ENCODE results near the gene TWSG1.

Gene TWSG1

GRCh38 chr18:9334329-9334972, at the start of gene TWSG1:
Gene TWSG1, plus strand, starts transcription at chr18:9334773. Its CDS starts 2,457 bp downstream, at chr18:9337230.
- DNase-seq (ENCODE audit: low spot score) = peak; percentile 87

GRCh38 chr18:9285604-9286003, 49.0 kb upstream of the TWSG1 start:
- DNase-seq (ENCODE audit: low spot score) = no peak

- DNase-seq (ENCODE audit: low spot score) = peak; percentile 6
Observed at GRCh38 chr18:9287036-9287435, 47.5 kb upstream of the TWSG1 start.

DNA sequence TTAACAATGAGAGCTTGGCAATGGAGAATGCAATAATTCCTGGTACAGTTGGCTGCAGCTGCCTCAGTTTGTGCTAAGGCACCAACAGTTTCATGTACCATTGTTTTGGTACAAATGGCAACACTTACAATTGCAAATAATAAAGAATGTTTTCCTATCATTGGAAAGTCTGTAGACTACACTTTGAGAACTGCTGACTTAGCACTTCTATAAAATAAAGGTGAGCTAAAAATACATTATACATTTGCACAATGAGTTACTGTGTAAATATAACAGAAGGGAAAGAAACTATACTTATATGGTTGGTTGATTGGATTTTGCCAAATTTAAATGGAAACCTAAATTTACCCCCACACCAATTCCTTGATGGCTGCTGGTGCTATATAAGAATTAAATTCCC, 44.9 kb upstream of the TWSG1 start:
- DNase-seq (ENCODE audit: low spot score) = no peak

GRCh38 chr18:9290156-9290555, 44.4 kb upstream of the TWSG1 start:
- DNase-seq (ENCODE audit: low spot score) = no peak

GRCh38 chr18:9292047-9292446, 42.5 kb upstream of the TWSG1 start:
- DNase-seq (ENCODE audit: low spot score) = no peak

DNA sequence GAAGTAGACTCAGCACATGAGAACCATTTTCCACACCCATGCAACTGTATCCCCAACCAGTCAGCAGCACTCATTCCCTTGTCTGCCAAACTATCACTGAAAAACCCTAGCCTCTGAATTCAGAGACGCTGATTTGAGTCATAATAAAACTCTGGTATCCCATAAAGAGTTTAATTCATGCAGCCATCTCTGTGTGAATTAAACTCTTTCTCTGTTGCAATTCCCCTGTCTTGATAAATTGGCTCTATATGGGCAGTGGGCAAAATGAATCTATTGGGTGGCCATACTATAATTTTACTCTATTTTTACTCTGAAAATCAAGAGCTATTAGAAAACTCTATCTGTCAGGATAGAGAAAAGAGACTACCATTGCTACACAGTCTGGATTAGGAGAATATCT, 40.6 kb upstream of the TWSG1 start:
- no peak for DNase-seq (ENCODE audit: low spot score)

- no peak for DNase-seq (ENCODE audit: low spot score)
Observed at GRCh38 chr18:9296233-9297006, 38.2 kb upstream of the TWSG1 start.

DNA sequence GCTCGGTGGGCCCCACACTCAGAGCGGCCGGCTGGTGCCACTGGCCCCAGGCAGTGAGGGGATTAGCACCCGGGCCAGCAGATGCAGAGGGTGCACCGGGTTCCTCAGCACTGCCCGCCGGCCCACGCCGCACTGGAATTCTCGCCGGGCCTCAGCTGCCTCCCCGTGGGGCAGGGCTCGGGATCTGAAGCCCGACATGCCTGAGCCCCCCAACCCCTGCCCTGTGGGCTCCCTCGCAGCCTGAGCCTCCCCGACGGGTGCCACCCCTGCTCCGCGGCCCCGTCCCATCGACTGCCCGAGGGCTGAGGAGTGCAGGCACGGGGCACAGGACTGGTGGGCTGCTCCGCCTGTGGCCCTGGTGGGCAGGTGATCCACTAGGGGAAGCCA, 37.6 kb upstream of the TWSG1 start:
- DNase-seq (ENCODE audit: low spot score) = no peak

GRCh38 chr18:9304388-9305070, 30.0 kb upstream of the TWSG1 start:
- no peak for DNase-seq (ENCODE audit: low spot score)

GRCh38 chr18:9319333-9319732, 15.2 kb upstream of the TWSG1 start:
- no peak for DNase-seq (ENCODE audit: low spot score)

DNA sequence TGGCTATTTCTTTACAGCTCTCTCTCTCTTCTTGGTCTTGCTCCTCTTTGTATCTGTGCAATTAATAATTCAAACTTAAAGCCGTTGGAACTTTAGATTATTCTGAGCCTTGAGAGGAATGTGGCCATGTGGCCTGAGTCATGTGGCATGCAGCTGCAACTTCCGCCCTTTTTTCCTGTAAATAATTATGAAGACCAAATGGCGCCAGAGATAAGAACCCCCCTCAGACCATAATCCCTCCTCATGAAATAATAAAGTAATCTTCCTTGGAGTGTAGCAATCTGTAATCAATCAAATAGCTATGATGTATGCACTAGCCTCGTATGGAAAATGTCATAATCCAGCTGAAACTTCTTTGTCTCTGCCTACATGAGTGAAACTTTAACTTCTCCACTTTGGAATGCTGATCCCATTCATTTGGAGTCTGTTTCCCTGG, 13.5 kb upstream of the TWSG1 start:
- DNase-seq (ENCODE audit: low spot score) = no peak

- DNase-seq (ENCODE audit: low spot score) = no peak
Observed at GRCh38 chr18:9321736-9322135, 12.8 kb upstream of the TWSG1 start.

GRCh38 chr18:9322744-9323143, 11.8 kb upstream of the TWSG1 start:
- no peak for DNase-seq (ENCODE audit: low spot score)

GRCh38 chr18:9323750-9324445, 10.7 kb upstream of the TWSG1 start:
- DNase-seq (ENCODE audit: low spot score) = no peak

DNA sequence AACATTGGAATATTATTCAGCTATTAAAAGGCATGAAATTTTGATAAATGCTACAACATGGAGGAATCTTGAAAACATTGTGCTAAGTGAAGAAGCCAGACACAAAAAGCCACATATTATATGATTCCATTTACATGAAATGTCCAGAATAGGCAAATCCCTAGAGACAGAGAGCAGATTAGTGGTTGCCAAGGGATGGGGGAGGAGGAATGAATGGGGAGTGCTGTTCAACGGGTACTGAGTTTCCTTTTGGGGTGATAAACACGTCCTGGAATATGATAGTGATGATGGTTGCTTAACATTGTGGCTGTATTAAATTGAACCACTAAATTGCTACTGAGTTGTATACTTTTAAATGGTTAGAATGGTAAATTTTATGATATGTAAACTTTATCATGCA, 8.9 kb upstream of the TWSG1 start:
- DNase-seq (ENCODE audit: low spot score) = no peak

- no peak for DNase-seq (ENCODE audit: low spot score)
Observed at GRCh38 chr18:9328776-9329175, 5.8 kb upstream of the TWSG1 start.

DNA sequence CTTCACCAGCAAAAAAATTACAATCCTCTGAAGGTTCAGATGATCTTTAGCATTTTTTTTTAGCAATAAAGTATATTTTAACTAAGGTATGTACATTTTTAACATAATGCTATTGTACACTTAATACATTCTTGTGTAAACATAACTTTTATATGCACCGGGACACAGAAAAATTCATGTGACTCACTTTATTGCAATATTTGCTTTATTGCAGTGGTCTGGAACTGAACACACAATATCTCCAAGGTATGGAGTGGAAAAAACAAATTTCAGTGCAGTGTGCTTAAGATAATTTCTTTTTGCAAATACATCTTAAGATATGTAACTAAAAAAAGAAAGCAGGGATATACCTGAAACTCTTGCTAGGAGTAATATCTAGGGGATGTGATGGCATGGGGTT, 5.1 kb upstream of the TWSG1 start:
- no peak for DNase-seq (ENCODE audit: low spot score)

DNA sequence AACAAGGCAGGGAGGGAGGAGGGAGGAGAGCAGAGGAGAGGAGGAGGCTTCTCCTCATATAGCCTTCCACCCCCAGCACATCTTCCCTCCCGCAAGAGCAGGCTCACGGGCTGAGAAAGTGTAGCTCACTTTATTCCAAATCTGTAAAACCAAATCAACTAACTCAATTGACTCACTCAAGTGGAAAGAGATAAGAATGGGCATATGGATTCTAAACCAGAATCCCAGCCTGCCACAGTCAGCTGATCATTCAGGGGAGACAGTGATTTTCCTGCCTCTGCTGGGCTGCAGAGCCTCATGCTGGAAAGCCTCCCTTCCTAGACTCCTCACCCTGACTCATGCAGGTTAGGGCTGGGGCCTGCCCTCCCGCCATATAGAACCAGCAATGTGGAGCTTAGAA, 4.2 kb upstream of the TWSG1 start:
- no peak for DNase-seq (ENCODE audit: low spot score)

DNA sequence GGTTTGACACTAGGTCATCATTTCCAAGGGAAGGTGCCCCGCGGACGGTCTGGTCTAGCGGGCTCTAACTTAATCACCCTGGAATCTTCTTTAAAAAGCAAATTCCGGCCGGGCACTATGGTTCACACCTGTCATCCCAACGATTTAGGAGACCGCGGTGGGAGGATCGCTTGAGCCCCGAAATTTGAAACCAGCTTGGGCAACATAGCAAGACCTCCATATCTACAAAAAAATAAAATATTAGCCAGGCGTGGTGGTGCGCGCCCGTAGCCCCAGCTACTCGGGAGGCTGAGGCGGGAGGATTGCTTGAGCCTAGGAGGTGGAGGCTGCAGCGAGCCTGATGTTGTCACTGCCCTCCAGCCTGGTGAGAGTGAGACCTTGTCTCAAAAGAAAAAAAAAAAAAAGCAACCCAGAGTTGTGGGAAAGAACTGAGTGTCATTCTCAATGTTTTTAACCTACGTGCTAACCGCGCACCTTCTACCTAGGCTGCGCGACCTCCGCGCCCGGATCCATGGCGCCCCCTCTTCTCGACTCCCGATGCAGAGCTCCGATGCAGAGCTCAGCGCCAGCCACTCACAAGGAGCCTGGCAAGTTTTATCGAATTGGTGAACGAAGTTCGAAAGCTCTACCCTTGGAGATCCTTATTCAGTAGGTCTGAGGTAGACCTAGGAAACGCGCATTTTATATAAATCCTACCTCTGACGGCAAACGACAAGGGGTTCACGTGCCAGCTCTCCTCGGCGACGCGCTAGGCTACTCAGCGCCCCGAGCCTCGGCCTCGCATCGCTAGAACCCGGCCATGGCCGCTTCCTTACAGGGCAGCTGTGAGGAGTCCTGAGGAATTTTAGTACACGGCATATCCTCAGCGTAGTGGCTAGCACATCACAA, 888 bp upstream of the TWSG1 start:
- no peak for DNase-seq (ENCODE audit: low spot score)

DNA sequence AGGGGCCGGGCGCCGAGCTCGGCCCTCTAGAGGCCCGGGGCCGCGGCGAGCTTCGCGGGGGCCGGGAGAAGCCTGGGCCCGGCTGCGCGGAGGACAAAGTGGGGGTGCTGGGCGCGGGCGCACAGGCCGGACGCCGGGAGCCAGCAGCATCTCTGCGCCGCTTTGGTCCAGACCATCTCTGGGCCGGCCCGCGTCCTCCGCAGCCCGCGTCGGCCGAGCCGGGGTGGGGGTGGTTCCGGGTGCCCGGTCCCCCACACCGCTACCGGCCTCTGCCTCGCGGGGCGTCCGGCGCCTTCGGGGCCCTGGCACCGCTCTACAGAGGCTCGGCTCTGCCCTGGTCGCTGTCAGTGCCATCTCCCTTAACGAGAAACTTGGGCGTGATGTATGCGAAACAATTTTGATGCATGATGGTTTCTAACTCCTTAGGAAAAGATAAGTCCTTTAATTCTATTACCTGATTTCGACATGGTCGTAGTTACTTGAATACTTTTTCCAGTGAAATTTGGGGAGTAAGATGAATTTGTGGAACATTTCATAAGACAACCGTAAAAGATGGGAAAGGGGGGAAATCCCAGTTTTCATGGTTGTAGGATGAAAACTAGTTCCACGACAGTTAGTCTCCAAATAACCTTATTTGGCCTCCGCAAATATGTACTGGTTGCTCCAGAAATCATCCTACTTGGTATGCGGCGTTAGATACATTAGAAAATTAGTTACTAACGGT, 562 bp downstream of the TWSG1 start:
- DNase-seq (ENCODE audit: low spot score) = peak; percentile 47

Measured in SW480 (cell line).